Suprapubic skin (tissue), 4 donors: Measurements from ENCODE around the gene COX7A1. TPM values are rescaled to one million over a fixed set of nuclear protein-coding genes. Genes with fewer than 3 reads are reported as not detected.
"Not testable (repeated sequence)": the region's sequence is repeated elsewhere in the genome, so short reads cannot be mapped to it uniquely, and the experiment has no call there.

Experiments
- DNase-seq, 2 donors: peaks; one replicate each; pipeline ENCODE4 v3.0.0-alpha.2; 2019; ENCODE audit warnings: low spot score in 2 of 2
- H3K27ac ChIP-seq: fragments of 200-600 bp; sonication (generic); one replicate; pipeline ENCODE4 v1.5.1; 2019
- H3K27me3 ChIP-seq: fragments of 200-600 bp; sonication (generic); one replicate; pipeline ENCODE4 v1.5.1; 2019
- H3K36me3 ChIP-seq: fragments of 200-600 bp; sonication (generic); one replicate; pipeline ENCODE4 v1.5.1; 2019
- H3K4me1 ChIP-seq: fragments of 200-600 bp; sonication (generic); one replicate; pipeline ENCODE4 v1.5.1; 2019
- H3K4me3 ChIP-seq: fragments of 200-600 bp; sonication (generic); one replicate; pipeline ENCODE4 v1.5.1; 2019; ENCODE audit warnings: mild to moderate bottlenecking
- H3K9me3 ChIP-seq: fragments of 200-600 bp; sonication (generic); one replicate; pipeline ENCODE4 v1.5.1; 2019
- CTCF ChIP-seq, 2 donors: fragments of 200-600 bp in 1 of 2; fragments of 450-650 bp in 1 of 2; sonication (generic) in 1 of 2; IDR thresholded peaks; one replicate each; pipeline ENCODE4 v1.5.1; 2016 to 2019; ENCODE audit warnings: antibody characterized with exemption in 2 of 2, mild to moderate bottlenecking in 1 of 2, moderate library complexity in 1 of 2
- EP300 ChIP-seq: sonication (generic); formaldehyde crosslinking; IDR thresholded peaks from one replicate; pipeline ENCODE4 v1.6.1; 2017; ENCODE audit warnings: antibody characterized with exemption
- POLR2A ChIP-seq, 2 donors: fragments of 450-650 bp; IDR thresholded peaks; one replicate each; pipeline ENCODE4 v1.6.1; 2017; ENCODE audit warnings: antibody characterized with exemption in 2 of 2, mild to moderate bottlenecking in 2 of 2, moderate library complexity in 2 of 2
- POLR2AphosphoS5 ChIP-seq, 3 donors: sonication (generic); formaldehyde crosslinking; IDR thresholded peaks; one replicate each; pipeline ENCODE4 v1.6.1; 2017; ENCODE audit warnings: antibody characterized with exemption in 3 of 3
- WGBS: methylation state at CpG from one replicate; pipeline ENCODE4 v1.1.5; 2018; 5-methylcytosine and 5-hydroxymethylcytosine counted together
- total RNA-seq, 4 donors: library from RNA; depleted of rRNA; stranded (reverse); fragments of >200 nt; gene quantifications; one replicate each; pipeline ENCODE4 v1.1.0, GENCODE V29; 2016

The COX7A1 gene
- total RNA-seq, result 10 to 100 TPM in 2 of 4 donors, 1 to 10 TPM in 2; 5.6 to 17.1 (median 11.4) TPM

- no peaks in the 10 kb centered on the region for H3K27me3 ChIP-seq
- H3K36me3 ChIP-seq, result peaks cover 31% of the 10 kb centered on the region
- TF ChIP-seq EP300 (no peak), POLR2AphosphoS5 (IDR thresholded peaks at IDR 0.05) (peak in 1 of 3 donors; percentile 47), POLR2A (IDR thresholded peaks at IDR 0.05) (peak in 1 of 2 donors; percentile 55)
- peak; percentile 84 to 85 for DNase-seq
- peaks cover 40% of the 10 kb centered on the region for H3K4me1 ChIP-seq
- no peaks in the 10 kb centered on the region for H3K9me3 ChIP-seq
- peak within 1 kb of the TSS; percentile 53 for H3K4me3 ChIP-seq
- 17% methylated on average over 18 of the region's 40 CpGs for WGBS
- H3K27ac ChIP-seq, result peak within 1 kb of the TSS; percentile 93
These were observed at the start of gene COX7A1 for GRCh38 chr19:36152352-36153091. Gene COX7A1 (minus strand): TSS chr19:36152447. CDS start chr19:36152407, 40 bp downstream.

- WGBS, result 92% methylated on average over 6 of the region's 6 CpGs
- no peaks in the 10 kb centered on the region for H3K36me3 ChIP-seq
- TF ChIP-seq CTCF (IDR thresholded peaks at IDR 0.05), result no peak
- no peak for TF ChIP-seq EP300
- TF ChIP-seq POLR2AphosphoS5 (IDR thresholded peaks at IDR 0.05), result no peak
- no peak for TF ChIP-seq POLR2A (IDR thresholded peaks at IDR 0.05)
These were observed 49.4 kb upstream of the COX7A1 start for GRCh38 chr19:36201684-36202083.

GRCh38 chr19:36198119-36198518 is 45.9 kb upstream of the COX7A1 start:
- no peak overlapping the region for H3K27ac ChIP-seq
- TF ChIP-seq POLR2AphosphoS5 (IDR thresholded peaks at IDR 0.05) (no peak), POLR2A (IDR thresholded peaks at IDR 0.05) (no peak), CTCF (IDR thresholded peaks at IDR 0.05) (no peak), EP300 (no peak)
- no peaks in the 10 kb centered on the region for H3K9me3 ChIP-seq
- peaks cover 16% of the 10 kb centered on the region for H3K36me3 ChIP-seq
- no peak overlapping the region for H3K4me3 ChIP-seq
- WGBS, result 90% methylated on average over 2 of the region's 2 CpGs
- DNase-seq, result no peak
- no peaks in the 10 kb centered on the region for H3K27me3 ChIP-seq
- H3K4me1 ChIP-seq, result no peaks in the 10 kb centered on the region

More at GRCh38 chr19:36201684-36202083, 49.4 kb upstream of the COX7A1 start:
- H3K9me3 ChIP-seq, result no peaks in the 10 kb centered on the region
- H3K27me3 ChIP-seq, result no peaks in the 10 kb centered on the region
- DNase-seq, result no peak
- H3K4me1 ChIP-seq, result no peaks in the 10 kb centered on the region
- H3K4me3 ChIP-seq, result no peak overlapping the region
- H3K27ac ChIP-seq, result no peak overlapping the region

- H3K36me3 ChIP-seq, result peaks cover 25% of the 10 kb centered on the region
- no peaks in the 10 kb centered on the region for H3K4me1 ChIP-seq
- TF ChIP-seq CTCF (IDR thresholded peaks at IDR 0.05) (no peak), POLR2A (IDR thresholded peaks at IDR 0.05) (no peak), POLR2AphosphoS5 (IDR thresholded peaks at IDR 0.05) (no peak), EP300 (no peak)
- no peak overlapping the region for H3K4me3 ChIP-seq
- no peak overlapping the region for H3K27ac ChIP-seq
- 89% methylated on average over 2 of the region's 2 CpGs for WGBS
- no peaks in the 10 kb centered on the region for H3K9me3 ChIP-seq
- DNase-seq, result no peak
- no peaks in the 10 kb centered on the region for H3K27me3 ChIP-seq
These were observed 44.0 kb upstream of the COX7A1 start for GRCh38 chr19:36196249-36196648.

- not testable (repeated sequence) for H3K27me3 ChIP-seq, H3K4me3 ChIP-seq, H3K27ac ChIP-seq, DNase-seq, H3K4me1 ChIP-seq, H3K9me3 ChIP-seq
- H3K36me3 ChIP-seq, result peaks cover 12% of the 10 kb centered on the region
- 92% methylated on average over 5 of the region's 5 CpGs for WGBS
These were observed 34.5 kb upstream of the COX7A1 start for GRCh38 chr19:36186722-36187121.

- Histone ChIP-seq H3K27me3 (no peaks in the 10 kb centered on the region), H3K36me3 (peaks cover 12% of the 10 kb centered on the region), H3K4me3 (no peak overlapping the region), H3K9me3 (no peaks in the 10 kb centered on the region), H3K4me1 (no peaks in the 10 kb centered on the region), H3K27ac (no peak overlapping the region)
- no peak for DNase-seq
- TF ChIP-seq CTCF (IDR thresholded peaks at IDR 0.05), result no peak
- 86% methylated on average over 10 of the region's 10 CpGs for WGBS
These were observed 31.0 kb upstream of the COX7A1 start for GRCh38 chr19:36183245-36183628.
